PC-3 (cell line): ENCODE results near the gene SEC16A. TPM values are rescaled to one million over a fixed set of nuclear protein-coding genes. Genes with fewer than 3 reads are reported as not detected.

Source experiments
- ATAC-seq: fragments of 200-7000 bp; cut with Tn5 transposase; 2 replicates; pipeline ENCODE4 v1.9.1; 2020; ENCODE audit warnings: mild to moderate bottlenecking, moderate library complexity
- BruUV-seq: library from RNA; stranded (reverse); fragments of 400-500 nt; replicated peaks from 2 replicates; lab custom pipeline; 2021; lab: Mats Ljungman, UMichigan
- CTCF ChIA-PET: fragments of 300-600 bp; sonication (Branson Sonifier 250); formaldehyde crosslinking; loops from one replicate; lab custom pipeline; 2022; ENCODE audit warnings: antibody characterized with exemption; lab: Charles Lee
- POLR2A ChIA-PET: fragments of 300-600 bp; sonication (Branson Sonifier 250); formaldehyde crosslinking; loops from one replicate; lab custom pipeline; 2022; ENCODE audit warnings: antibody characterized with exemption; ENCODE audit not compliant: unreplicated experiment; lab: Charles Lee
- DNase-seq: peaks from one replicate; pipeline ENCODE4 v3.0.0-alpha.2; 2015
- H2AFZ ChIP-seq: fragments of 300-600 bp; sonication (generic); 2 replicates; pipeline ENCODE4 v1.6.0; 2016; ENCODE audit warnings: antibody characterized with exemption, low read length
- H3F3A ChIP-seq: fragments of 300-600 bp; sonication (generic); one replicate; pipeline ENCODE4 v1.6.0; 2017; ENCODE audit warnings: antibody characterized with exemption, low read length, control low read depth, mild to moderate bottlenecking; ENCODE audit not compliant: unreplicated experiment
- H3K27ac ChIP-seq: fragments of 300-600 bp; sonication (generic); 2 replicates; pipeline ENCODE4 v1.5.1; 2016; ENCODE audit warnings: mild to moderate bottlenecking, low read length
- H3K27me3 ChIP-seq: fragments of 300-600 bp; sonication (generic); 2 replicates; pipeline ENCODE4 v1.6.1; 2016; ENCODE audit warnings: low read length, mixed read lengths
- H3K36me3 ChIP-seq: fragments of 300-600 bp; sonication (generic); 2 replicates; pipeline ENCODE4 v1.6.1; 2016; ENCODE audit warnings: low read depth, mixed run types, low read length, mixed read lengths
- H3K4me1 ChIP-seq: fragments of 300-600 bp; sonication (generic); 2 replicates; pipeline ENCODE4 v1.5.1; 2016; ENCODE audit warnings: low read length; ENCODE audit not compliant: insufficient read depth
- H3K4me2 ChIP-seq: fragments of 300-600 bp; sonication (generic); 2 replicates; pipeline ENCODE4 v1.6.0; 2016; ENCODE audit warnings: low read length
- H3K4me3 ChIP-seq: fragments of 300-600 bp; sonication (generic); 2 replicates; pipeline ENCODE4 v1.5.1; 2016; ENCODE audit warnings: mild to moderate bottlenecking, low read length, mixed read lengths
- H3K79me2 ChIP-seq: fragments of 300-600 bp; sonication (generic); 2 replicates; pipeline ENCODE4 v1.6.1; 2017; ENCODE audit warnings: low read length, mixed read lengths
- H3K9ac ChIP-seq: fragments of 300-600 bp; sonication (generic); 2 replicates; pipeline ENCODE4 v1.6.0; 2016; ENCODE audit warnings: mild to moderate bottlenecking, low read length
- H3K9me2 ChIP-seq: fragments of 300-600 bp; sonication (generic); replicated peaks from 2 replicates; pipeline ENCODE4 v1.6.1; 2016; ENCODE audit warnings: mixed run types, low read length, mixed read lengths
- H3K9me3 ChIP-seq: fragments of 300-600 bp; sonication (generic); 2 replicates; pipeline ENCODE4 v1.6.1; 2016; ENCODE audit warnings: low read length, mixed read lengths
- H4K20me1 ChIP-seq: fragments of 300-600 bp; sonication (generic); 2 replicates; pipeline ENCODE4 v1.6.1; 2016; ENCODE audit warnings: low read length, mixed read lengths
- CTCF ChIP-seq: fragments of 300-600 bp; sonication (generic); conservative IDR thresholded peaks from 2 replicates; pipeline ENCODE4 v1.5.1; 2017; ENCODE audit warnings: antibody characterized with exemption, low read depth, mild to moderate bottlenecking, low read length
- EZH2 ChIP-seq: fragments of 300-600 bp; sonication (generic); IDR thresholded peaks from one replicate; pipeline ENCODE4 v1.6.1; 2017; ENCODE audit warnings: antibody characterized with exemption, mild to moderate bottlenecking, low read length; ENCODE audit not compliant: unreplicated experiment
- EZH2phosphoT487 ChIP-seq: fragments of 300-600 bp; sonication (generic); IDR thresholded peaks from 2 replicates; pipeline ENCODE4 v1.6.1; 2018; ENCODE audit warnings: mild to moderate bottlenecking, antibody characterized with exemption, low read length, borderline replicate concordance
- intact Hi-C: fragments of 100-400 bp; cut with micrococcal nuclease; formaldehyde crosslinking; loops from 2 replicates; pipeline ENCODE4 v1.9.0; 2023
- total RNA-seq: library from RNA; depleted of rRNA; stranded (reverse); fragments of >200 nt; gene quantifications from 2 replicates; pipeline ENCODE4 v1.2.3, GENCODE V29; 2014

Gene SEC16A
- total RNA-seq, 1 experiment from 2014 or later: 28.3 TPM

DNA sequence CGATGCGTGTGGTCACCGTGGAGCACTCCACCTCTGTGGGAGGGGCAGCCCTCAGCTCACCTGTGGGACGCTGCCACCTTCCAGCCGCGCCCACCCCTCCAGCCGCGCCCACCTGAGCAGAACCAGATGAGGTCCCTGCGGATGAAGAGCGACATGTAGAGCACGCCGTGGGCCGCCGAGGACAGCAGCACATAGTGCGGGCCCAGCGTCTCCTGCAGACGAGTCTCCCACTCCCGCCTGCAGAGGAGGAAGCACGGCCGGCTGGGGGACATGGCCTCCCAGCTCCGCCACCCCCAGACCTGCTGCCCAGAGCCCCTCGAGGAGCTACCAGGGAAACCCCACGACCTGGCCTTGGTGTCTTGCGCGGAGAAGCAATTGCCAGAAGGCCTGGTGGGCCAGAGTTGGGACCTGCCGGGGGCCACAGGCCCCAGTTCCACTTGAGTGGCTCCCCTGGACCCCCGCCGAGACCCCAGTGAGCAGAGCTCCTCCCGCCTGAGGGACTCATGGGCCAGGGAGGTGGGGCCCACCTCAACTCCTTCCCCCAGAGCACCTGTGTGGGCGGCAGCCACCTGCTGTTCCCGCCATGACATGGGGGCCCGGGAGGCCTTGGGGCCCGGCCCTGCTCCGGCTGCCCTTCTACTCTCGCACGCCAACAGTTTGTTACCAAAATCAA, 49.7 kb downstream of the SEC16A start:
- ATAC-seq (no peak), DNase-seq (no peak)
- CTCF ChIA-PET: no interaction called here
- TF ChIP-seq EZH2 (no peak), EZH2phosphoT487 (no peak), CTCF (no peak)
- Histone ChIP-seq H2AFZ (no peak overlapping the region), H3K36me3 (no peaks in the 10 kb centered on the region), H3K4me2 (no peak overlapping the region), H3K27me3 (no peaks in the 10 kb centered on the region), H3K9me3 (no peaks in the 10 kb centered on the region), H3K79me2 (peaks cover 29% of the 10 kb centered on the region), H3K4me1 (peaks cover 14% of the 10 kb centered on the region), H3K9me2 (no peaks in the 10 kb centered on the region), H3K4me3 (no peak overlapping the region), H3K9ac (no peak overlapping the region), H3K27ac (no peak overlapping the region), H4K20me1 (peaks cover 8% of the 10 kb centered on the region; the same call in 1 of the 2 replicates), H3F3A (no peaks in the 10 kb centered on the region)
- POLR2A ChIA-PET: no interaction called here
- no TSS peak for BruUV-seq
- intact Hi-C loops: no loop called here

GRCh38 chr9:136432591-136432990, 50.2 kb downstream of the SEC16A start:
- Histone ChIP-seq H3K4me3 (no peak overlapping the region), H3F3A (no peaks in the 10 kb centered on the region), H3K4me2 (no peak overlapping the region), H3K9me3 (no peaks in the 10 kb centered on the region), H4K20me1 (peaks cover 6% of the 10 kb centered on the region; the same call in 1 of the 2 replicates), H2AFZ (no peak overlapping the region), H3K79me2 (peaks cover 23% of the 10 kb centered on the region), H3K27me3 (no peaks in the 10 kb centered on the region), H3K36me3 (no peaks in the 10 kb centered on the region), H3K9me2 (no peaks in the 10 kb centered on the region), H3K27ac (no peak overlapping the region), H3K4me1 (peaks cover 10% of the 10 kb centered on the region), H3K9ac (no peak overlapping the region)
- DNase-seq (no peak), ATAC-seq (no peak)
- POLR2A ChIA-PET: no interaction called here
- no TSS peak for BruUV-seq
- intact Hi-C loops: no loop called here
- CTCF ChIA-PET: no interaction called here
- TF ChIP-seq CTCF (no peak), EZH2phosphoT487 (no peak), EZH2 (no peak)

DNA sequence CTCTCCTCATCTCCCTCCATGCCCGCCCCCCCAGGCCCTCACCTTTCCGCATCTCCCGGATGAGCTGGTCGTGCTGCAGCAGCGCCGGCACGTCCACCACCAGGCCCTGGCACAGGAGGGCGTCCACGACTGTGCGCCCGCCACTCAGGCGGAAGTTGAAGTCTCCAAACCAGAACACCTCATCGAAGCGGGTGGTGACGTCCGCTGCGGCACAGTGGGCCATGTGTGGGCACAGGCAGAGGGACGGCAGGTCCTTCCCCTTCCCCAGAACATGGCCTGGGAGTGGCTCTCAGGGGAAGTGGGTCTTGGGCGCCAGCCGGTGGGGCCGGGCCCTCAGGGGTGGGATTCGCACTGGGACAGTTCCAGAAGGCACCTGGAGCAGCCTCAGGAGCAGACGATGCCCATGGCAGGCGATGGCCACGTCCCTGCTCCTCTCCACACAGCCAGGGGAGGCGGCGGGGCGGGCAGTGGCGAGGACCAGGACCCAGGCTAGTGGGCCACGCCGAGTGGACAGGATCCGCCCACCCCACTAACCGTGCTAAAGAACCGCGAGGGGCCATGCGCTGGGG, 51.0 kb downstream of the SEC16A start:
- Histone ChIP-seq H3K36me3 (no peaks in the 10 kb centered on the region), H3K79me2 (peaks cover 15% of the 10 kb centered on the region), H3F3A (no peaks in the 10 kb centered on the region), H3K4me2 (no peak overlapping the region), H4K20me1 (peaks cover under 1% of the 10 kb centered on the region; the same call in 1 of the 2 replicates), H3K27ac (no peak overlapping the region), H3K4me3 (no peak overlapping the region), H3K9me3 (no peaks in the 10 kb centered on the region), H3K27me3 (no peaks in the 10 kb centered on the region), H2AFZ (no peak overlapping the region), H3K9ac (no peak overlapping the region), H3K9me2 (no peaks in the 10 kb centered on the region), H3K4me1 (0 out of 2 replicates have a peak, but pooled peaks cover 2% of the 10 kb centered on the region)
- DNase-seq: no peak
- CTCF ChIA-PET: no interaction called here
- no peak for ATAC-seq
- BruUV-seq: no TSS peak
- intact Hi-C loops: no loop called here
- TF ChIP-seq EZH2 (no peak), EZH2phosphoT487 (no peak)
- POLR2A ChIA-PET: no interaction called here
